Activated CD4-positive, alpha-beta T cell treated with anti-CD3 and anti-CD28 coated beads, Interleukin-2, amount 50 U/mL, for 1 hour (primary cell): Measurements from ENCODE around the gene IGLL1.
A peak's percentile ranks its signal among the peaks of the same experiment; 100 is the strongest.
"Not testable (repeated sequence)": the region's sequence is repeated elsewhere in the genome, so short reads cannot be mapped to it uniquely, and the experiment has no call there.

Experiments used
- DNase-seq: peaks from one replicate; pipeline ENCODE4 v3.0.0-alpha.2; 2020

Gene IGLL1

DNA sequence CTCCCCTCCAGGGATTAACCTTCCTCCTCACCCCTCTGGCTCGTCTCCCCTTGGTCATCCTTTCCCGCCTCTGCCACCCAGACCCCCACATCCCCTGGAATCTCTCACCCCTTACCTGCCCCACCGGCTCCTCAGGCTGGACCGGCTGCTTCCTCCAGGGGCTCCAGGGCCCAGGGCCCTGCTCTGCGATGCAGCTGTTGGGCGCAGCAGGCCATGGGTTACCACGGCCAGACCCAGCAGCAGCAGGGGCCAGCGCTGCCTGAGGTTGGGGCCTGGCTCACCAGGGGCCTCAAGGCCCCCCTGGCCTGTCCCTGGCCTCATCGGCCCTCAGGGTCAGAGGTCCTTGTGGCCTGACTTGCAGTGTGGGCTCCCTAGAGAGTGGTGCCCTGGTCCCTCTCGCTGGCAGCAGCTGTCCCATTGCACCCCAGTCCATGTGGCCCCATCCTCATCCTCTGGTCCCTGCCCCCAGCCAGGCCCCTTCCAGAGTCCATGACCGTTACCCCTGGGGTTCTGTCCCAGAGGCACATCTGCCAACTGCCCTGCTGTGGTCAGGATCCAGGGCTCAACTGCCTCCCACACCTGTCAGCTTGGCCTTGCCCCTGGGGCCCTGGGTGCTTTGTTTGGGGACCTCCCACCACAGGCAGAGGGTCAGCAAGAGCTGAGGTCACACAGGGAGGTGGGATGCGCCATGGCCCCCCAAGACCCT lies at the start of gene IGLL1:
TSS of gene IGLL1 (minus strand) at position 421 of the 706 bp plus-strand sequence. CDS start at position 321, 100 bp downstream.
- DNase-seq = no peak

GRCh38 chr22:23628056-23628743 lies 48.1 kb upstream of the IGLL1 start:
- not testable (repeated sequence) for DNase-seq

DNA sequence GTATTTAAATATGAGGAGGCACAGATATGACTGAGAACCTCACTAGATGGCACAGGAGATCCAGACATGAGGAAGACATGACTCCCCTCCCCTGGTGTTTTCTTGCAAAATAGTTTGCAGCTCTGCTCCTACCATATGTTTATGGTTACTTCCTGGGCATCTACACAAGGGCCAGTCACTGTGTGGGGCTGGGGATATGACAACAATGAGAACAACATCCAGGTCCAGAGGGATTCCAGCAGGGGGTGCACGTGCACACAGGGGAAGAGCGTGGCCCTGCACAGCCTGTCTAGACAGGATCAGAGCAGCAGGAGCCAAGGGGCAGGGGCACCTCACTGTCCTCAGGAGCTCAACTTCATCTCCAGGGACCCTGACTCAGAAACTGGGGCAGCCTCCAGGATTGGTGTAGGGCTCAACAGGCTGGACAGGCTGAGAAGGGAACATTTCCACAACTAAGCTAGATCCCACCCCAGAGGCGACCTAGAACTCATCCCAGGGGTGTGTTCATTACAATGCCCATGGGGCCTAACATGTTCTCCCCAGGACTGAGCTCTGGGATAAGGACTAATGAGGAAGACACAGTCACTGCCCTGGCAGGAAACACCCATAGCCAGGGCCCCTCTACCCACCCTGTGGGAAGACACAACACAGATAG lies 47.4 kb upstream of the IGLL1 start:
- peak; percentile 64 for DNase-seq

DNA sequence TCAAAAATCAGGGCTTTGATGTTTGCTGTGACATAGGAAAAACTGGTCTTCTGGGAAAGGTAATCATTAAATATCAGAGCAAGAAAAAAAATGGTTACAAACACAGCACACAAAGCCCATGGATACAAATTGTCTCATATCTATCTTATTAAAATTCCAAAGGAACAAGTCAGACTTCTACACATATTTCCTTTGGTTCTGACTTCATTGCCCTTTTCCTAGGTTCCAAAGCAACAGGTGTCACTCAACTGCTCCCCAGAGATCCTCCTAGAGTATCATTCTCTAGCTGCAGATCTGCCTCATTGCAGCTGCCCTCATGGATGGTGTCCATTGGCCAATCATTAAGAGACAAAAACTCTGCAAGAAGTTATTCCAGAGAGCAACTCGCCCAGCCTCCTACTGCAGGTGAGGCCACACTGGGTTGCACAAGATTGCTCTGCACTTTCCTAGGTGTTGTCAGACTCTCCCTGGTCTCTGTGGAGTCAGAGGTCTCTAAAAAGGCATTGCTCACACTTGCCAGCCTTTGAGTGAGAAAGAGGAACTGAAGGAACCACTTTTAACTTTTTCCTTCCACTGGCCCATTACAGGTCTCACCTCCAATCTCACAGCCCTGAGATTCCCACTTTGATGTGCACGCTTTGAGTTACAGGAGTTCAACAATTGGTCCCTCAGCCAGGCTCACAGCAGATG lies 46.3 kb upstream of the IGLL1 start:
- DNase-seq = no peak

- no peak for DNase-seq
Measured at GRCh38 chr22:23622634-23623033, 42.5 kb upstream of the IGLL1 start.

DNA sequence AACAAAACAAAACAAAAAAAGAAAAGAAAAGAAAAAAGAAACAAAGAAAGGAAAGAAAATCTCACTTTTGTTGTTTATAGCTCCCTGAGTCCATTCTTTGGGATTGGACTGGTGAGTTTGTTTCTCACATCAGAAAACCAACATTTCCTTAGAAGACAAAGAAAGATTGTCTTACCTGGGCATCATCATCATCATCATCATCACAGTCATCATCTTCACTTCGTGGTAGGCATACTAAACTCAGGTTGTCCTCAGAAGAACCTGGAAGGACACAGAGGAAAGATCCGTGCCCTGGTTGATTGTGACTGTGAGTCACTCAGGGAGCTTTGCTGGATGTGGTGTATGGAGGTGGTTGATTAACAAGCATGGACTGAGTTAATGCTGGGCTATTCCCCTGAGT lies 41.8 kb upstream of the IGLL1 start:
- DNase-seq = not testable (repeated sequence)

- DNase-seq = no peak
Measured at GRCh38 chr22:23621082-23621780, 41.1 kb upstream of the IGLL1 start.

DNA sequence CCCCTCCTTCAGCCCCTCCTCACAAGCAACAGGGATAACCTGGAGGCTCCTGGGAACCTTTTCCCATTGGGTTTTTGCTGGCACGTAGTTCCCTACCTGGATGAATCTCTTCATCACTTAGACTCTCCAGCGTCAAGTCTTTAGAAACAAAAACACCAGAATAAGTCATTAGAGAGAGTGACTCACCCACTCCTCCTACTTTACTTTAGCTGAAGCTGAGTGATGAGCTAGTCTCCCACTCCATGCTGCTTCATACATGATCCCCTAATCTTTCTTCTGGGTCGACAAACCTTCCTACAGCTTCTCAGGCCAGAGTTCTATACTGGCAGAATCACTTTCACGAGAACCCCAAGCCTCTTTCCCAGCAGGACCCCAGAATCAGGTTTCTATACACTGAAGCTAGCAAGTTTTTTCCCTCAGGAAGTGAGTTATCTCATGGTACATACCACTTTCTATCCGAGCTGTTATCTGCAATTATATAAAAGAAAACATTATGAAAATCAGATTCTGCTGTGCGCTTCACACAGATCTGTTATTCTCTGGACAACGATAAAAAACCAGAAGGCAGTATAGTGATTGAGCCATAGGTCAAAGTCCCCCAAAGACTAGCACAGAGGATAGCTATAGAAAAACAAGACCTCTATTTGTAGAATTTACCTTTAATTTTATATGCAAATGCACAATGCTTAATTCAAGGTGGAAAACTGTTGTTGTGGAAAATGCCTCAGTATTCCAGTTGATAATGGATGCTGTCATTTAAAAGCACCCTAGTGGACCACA lies 33.3 kb upstream of the IGLL1 start:
- DNase-seq = no peak

- DNase-seq = no peak
Measured at GRCh38 chr22:23609983-23610781, 30.1 kb upstream of the IGLL1 start.

- no peak for DNase-seq
Measured at GRCh38 chr22:23608583-23608982, 28.5 kb upstream of the IGLL1 start.

DNA sequence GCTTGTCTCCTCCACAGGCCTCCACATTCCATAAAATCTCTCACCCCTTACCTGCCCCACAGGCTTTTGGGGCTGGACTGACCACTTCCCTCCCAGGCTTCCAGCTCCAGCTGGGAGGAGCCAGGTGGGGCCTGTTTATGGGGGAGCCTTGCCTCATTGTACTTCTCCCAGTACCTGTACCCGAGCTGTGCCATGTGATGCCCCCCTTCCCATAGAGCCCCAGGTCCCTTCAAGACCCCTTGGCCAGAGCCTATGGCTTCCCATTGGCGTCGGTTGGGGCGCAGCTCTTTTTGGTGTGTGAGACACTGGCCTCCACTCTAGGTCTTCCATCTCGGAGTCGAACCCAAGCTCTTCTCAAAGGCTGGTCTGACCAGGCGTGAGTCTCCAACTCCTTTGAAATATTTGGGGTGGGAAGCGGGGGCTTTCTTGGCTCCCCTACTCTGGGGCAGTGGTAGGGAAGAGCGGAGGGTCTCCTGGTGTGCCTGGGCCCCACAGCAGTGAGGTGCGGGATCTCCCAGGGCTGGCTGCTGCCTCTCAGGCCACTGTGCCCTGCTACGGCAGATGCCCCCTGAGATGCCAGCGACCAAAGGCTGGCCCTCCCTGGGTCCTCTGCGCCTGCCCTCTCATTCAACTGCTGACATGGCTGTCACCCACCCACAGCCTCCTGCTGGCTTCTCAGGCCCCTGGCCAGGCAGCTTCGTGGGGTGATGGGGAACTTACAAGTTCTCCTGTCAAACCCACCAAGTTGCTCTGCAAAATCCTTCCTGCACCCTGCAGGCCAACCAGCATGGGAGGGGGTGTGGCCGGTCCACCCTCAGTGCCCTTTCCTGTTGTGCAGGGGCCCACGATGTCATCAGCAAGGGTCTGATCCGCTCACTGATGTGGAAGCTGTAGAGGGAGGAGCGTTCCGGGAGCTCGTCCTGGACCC lies 26.4 kb upstream of the IGLL1 start:
- no peak for DNase-seq

- DNase-seq = no peak
Measured at GRCh38 chr22:23604939-23605712, 25.0 kb upstream of the IGLL1 start.

DNA sequence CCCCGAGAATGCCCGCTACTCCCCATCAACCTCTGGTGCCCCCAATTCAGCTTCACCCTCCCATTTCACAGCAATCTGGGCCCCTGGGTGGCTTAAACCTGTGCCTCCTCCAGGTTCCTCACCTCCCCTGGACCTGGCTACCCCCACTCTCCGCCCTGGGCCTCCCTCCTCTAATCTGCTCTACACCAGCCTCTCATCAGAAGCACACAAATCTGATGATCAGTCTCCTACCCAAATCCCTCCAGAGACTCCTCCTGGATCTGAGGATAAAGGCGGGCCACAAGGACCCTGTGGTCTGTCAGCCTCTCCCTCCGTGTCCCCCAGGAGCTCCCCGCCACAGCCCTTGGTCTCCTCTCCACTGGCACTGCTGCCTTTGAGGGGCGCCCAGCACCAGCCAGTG lies 23.2 kb upstream of the IGLL1 start:
- DNase-seq = no peak

- DNase-seq = no peak
Measured at GRCh38 chr22:23598805-23599518, 18.9 kb upstream of the IGLL1 start.

- DNase-seq = not testable (repeated sequence)
Measured at GRCh38 chr22:23597576-23598268, 17.6 kb upstream of the IGLL1 start.

DNA sequence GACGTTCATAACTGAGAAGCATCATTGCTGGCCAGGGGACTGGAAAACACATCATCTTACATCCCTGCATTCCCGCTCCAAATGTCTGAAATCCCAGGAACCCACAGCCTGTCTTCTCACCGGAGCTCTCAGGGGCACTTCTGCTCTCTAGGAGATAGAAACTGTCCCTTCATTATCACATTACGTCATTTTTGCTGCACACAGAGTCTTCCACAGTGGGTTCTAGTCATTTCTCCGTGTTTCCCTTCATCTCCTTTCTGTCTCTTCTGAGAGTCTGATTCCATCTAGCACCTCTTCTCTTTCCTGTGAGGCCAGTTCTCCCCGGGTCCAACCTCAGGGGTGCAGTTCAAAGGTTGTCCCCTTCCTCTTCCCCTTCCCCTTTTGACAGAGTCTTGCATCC lies 15.8 kb upstream of the IGLL1 start:
- DNase-seq = not testable (repeated sequence)

DNA sequence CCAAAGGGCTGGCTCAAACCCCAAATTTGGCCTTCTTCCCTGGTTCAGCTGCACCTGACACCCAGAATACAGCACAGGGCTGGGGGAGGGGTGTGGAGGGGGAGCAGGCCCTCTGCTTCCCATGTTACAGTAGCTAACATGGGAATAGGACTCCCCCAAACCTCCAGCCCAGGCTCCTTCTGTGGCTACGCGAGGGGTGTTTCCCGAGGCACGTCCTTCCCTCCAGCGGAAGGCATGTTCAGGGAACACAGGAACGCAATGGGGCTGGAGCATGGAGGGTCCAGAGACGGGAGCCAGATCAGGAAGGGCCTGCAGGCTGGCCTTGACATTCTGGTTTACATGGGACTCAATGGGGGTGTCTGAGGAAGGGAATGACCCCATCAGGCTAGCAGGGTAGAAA lies 11.8 kb upstream of the IGLL1 start:
- no peak for DNase-seq
